ENCODE results near the gene TXNDC9.

GRCh38 chr2:99337113-99338028, 1.2 kb upstream of the TXNDC9 start, which contains the start of gene EIF5B:
- TF ChIP-seq CTCF (IDR thresholded peaks at IDR 0.05) (peak; percentile 94), ZFX (IDR thresholded peaks at IDR 0.05; ENCODE audit: borderline replicate concordance) (no peak)
